Inflammatory macrophage treated with lipopolysaccharide for 1 hour (primary cell): ENCODE measurements around the gene RAB19.
"Not testable (repeated sequence)": the region's sequence is repeated elsewhere in the genome, so short reads cannot be mapped to it uniquely, and the experiment has no call there.

Source experiments
- DNase-seq, 2 donors: peaks; one replicate each; pipeline ENCODE4 v3.0.0-alpha.2; 2020 to 2022

RAB19 gene

DNA sequence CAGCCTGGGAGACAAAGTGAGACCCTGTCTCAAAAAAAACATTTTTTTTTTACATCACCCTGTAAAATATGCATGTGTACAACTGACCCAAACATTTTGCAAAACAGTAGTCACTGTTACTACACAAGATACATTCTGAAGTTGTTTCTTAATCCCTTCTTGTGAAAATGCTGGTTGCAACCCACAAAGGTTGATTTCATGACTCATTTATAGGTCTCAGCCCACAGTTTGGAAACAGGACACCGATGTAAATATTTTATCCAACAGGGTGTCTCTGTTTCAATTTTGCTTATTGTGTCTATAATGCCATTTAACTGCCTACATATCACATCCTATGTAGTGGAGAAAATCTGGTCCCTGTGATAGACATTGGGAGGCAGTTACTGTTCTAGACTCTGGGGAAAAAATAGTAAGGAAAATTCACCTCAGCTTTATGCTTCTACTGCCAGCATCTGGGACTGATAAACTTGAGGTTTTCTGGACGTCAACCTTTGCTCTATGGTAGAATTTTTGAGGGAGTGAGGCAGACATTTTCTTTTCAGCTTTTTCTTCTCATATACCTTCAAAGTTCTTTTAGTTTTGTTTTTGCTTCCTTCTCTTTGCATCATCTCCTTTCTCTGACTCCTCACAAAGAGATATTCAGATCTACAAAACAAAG lies 1.6 kb upstream of the RAB19 start:
- DNase-seq, result peak; percentile 37 to 42

DNA sequence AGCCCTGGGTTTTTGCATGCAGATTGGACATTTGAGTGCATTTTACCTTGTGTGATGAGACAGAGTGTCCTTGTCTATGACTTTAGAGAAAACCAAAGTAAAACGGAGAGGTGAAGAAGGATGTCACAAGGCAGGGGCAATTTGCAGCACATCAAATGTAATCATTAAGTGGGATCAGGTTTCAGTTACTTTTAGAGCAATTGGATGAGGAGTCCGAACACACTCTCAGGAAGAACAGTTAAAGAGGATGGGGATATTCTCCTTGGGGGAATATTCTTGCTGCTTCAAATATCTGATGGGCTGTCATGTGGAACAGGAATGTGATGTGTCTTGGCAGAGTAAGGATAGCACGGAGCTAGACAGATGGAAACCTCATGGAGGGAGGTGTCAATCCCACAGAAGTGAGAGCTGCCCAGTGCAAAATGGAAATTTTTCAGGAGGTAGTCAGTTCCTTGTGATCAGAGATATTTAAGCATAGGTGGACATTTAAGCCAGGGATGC lies 757 bp downstream of the RAB19 start:
- no peak for DNase-seq

DNA sequence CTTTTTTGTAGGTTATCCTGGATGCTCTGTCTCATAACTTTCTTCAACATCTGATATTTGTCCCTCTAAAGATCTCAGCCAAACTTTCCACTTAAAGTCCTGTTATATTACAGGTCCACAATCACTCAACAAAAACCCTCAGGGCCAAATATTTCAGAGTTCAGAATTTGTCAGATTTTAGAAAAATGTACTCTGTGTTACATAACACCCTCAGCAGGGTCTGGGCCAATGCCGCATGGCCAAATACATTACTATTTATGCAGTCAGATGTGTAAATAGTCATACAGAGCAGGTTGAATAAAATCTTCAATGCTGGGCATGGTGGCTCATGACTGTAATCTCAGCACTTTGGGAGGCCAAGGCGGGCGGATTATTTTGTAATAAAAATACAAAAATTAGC lies 11.5 kb downstream of the RAB19 start:
- DNase-seq, result no peak

DNA sequence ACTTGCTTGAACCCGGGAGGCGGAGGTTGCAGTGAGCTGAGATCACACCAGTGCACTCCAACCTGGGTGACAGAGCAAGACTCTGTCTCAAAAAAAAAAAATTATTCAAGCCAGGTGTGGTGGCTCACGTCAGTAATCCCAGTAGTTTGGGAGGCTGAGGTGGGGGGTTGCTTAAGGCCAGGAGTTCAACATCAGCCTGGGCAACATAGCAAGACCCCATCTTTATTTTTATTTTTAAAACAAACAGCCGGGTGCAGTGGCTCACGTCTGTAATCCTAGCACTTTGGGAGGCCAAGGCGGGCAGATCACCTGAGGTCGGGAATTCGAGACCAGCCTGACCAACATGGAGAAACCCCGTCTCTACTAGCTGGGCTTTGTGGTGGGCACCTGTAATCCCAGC lies 12.0 kb downstream of the RAB19 start:
- DNase-seq, result not testable (repeated sequence)

DNA sequence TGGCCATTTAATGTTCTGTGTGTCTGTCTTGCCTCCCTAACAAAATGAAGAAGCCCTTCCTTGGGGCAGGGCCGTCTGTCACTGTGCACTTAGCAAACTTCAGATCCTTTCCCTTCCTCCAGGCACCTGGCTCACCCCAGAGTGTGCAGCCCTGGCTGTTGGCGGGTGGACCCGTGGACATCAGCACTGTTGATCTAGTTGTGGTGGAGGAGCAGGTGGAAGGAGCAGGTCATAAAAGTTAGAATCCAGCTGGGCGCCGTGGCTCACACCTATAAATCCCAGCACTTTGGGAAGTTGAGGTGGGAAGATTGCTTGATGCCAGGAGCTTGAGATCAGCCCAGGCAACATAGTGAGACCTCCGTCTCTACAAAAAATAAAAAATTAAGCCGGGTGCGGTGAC lies 12.7 kb downstream of the RAB19 start:
- DNase-seq, result no peak

DNA sequence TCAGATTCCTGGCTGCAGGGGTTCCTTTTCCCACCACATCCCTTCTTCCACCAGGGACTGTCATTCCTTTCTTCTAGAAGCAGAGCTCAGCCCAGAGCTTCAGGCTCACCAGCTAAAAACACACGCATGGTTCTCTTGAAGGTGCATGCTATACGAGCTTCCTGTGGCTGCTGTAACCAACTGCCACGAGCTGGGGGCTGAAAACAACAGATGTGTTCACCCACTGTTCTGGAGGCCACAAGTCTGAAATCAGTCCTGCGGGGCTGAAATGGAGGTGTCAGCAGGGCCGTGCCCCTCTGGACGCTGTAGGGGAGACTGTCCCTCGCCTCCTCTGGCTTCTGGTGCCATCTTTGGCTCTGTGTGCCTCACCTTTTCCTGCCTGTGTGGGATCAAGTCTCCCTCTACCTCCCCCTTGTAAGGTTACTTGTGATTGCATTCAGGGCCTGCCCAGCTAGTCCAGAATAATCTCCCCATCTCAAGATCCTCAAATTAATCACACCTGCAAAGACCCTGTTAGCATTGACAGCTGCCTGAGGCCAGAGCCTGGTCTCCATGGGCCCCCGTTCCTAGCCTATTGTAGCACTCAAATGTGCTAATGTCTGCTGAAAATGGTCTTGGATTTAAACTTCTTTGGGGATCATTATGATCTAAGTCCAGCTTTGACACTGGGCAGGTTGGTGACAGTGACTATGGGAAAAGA lies 13.7 kb downstream of the RAB19 start:
- no peak for DNase-seq

DNA sequence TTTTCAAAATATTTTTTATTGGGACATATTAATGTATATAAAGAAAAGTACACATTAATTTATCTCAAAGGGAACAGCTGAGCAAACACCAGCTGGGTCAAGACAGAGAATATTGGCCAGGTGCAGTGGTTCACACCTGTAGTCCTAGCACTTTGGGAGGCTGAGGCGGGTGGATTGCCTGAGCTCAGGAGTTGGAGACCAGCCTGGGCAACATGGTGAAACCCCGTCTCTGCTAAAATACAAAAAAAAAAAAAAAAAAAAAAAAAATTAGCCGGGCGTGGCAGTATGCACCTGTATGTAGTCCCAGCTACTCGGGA lies 14.3 kb downstream of the RAB19 start:
- not testable (repeated sequence) for DNase-seq

DNA sequence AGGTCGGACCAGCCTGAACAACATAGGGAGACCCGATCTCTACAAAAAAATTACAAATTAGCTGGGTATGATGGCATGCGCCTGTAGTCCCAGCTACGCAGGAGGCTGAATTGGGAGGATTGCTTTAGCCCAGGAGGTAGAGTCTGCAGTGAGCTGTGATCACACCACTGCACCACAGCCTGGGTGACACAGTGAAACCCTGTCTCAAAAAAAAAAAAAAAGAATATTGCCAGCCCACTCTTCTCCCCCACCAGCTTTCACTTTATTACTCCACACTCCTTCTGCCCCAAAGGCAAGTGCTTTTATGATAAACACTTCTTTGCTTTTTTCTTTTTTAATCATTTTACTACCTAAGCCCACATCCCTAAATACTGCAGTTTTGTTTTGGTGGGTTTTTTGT lies 14.8 kb downstream of the RAB19 start:
- DNase-seq, result no peak

DNA sequence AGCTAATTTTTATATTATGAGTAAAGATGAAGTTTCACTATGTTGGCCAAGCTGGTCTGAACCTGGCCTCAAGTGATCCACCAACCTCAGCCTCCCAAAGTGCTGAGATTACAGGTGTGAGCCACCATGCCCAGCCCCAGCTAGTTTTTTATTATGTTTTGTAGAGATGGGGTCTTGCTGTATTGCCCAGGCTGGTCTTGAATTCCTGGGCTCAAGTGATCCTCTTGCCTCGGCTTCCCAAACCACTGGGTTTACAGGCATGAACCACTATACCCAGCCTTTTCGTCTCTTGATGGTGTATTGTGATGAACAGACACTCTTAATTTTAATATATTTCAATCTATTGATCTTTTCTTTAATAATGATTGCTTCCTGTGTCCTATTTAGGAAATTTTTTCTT lies 17.7 kb downstream of the RAB19 start:
- no peak for DNase-seq

DNA sequence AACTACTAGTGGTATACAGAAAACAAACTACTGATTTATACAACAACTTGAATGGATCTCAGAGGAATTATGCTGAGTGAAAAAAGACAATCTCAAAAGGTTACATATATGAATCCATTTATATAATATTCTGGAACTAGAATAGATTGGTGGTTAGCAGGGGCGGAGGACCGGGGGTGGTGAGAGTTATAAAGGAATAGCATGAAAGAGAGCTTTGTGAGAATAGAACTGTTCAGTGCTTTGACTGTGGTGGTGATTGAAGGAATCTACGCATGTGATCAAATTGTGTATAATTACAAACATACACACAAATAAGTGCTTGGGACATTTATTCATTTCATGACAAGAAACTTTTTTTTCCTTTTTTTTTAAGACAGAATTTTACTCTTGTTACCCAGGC lies 19.6 kb downstream of the RAB19 start:
- no peak for DNase-seq

DNA sequence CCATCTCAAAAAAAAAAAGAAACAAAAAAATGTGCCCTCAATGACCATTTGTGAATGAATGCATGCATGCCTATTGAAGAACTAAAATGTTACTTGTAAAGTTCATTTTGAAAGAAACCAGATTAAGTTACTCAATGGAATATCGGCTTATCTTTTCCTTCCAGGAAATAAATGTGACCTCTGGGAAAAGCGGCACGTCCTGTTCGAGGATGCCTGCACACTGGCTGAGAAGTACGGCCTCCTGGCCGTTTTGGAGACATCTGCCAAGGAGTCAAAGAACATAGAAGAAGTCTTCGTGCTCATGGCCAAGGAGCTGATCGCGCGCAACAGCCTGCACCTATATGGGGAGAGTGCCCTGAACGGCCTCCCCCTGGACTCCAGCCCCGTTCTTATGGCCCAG lies 21.9 kb downstream of the RAB19 start:
- DNase-seq, result no peak

DNA sequence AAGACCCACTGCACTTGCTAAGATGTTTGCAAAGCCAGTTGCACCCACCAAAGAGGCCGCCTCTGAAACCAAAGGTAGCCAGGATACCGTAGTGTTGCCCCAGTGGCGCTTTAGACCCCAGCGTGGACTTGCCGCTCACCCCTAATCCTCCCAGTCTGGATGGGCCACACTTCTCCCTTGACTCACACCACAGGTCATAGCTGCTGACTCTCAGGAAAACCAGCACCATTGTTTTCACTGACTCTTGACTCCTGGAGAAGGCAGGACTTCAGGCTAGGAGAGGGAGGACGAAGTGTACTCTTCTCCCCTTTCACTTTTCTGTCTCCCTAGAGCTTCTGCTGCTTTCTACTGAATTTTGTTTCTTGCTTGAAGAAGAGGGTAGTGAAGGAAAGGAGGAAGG lies 22.3 kb downstream of the RAB19 start:
- no peak for DNase-seq

DNA sequence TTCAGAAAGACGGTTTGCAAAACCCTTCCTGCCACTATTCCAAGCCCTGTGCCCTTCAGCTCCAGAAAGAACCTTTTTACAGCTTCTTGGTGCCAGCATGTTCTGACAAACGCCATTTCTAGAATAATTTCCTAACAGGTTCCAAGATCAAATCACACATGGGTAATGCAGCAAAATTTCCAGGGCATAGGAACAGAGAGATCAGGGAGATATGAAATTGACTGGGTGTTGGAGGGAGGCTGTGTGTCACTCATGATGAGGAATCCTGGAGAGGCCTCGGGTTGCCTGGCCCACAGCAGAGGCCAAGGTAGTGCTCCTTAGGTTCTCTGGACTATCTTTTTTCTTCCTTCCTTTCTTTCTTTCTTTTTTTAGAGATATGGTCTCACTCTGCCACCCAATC lies 29.5 kb downstream of the RAB19 start:
- DNase-seq, result no peak

DNA sequence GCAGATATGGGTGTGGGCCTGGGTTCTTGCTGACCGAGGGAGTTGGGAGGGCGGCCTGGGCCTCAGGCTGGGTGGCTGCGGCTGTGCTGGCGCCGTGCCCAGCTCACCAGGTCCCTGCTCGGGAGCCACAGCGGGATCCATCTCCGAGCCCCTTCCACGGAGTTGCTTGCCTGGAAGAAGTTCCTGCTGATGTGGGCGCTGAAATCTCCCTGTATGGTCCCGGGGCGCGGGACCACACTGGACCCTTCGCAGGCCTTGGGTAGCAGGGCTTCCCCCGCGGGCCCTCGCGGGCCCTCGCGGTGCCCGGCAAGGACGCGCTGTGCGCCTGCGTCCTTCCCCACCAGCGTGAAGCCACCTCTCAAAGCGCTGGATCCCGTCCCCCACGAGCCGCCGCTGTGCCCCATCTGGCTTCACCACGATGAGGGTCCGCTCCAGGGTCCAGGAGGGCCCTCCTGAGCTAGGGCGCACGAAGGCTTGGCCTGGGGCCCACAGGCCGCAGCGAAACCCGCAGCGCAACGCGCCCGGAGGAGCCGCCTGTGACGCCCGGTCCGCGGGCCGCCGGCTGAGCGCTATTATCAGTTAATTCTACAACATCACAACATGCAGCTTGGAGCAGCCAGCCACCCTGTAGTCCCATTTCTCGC lies 31.5 kb downstream of the RAB19 start:
- no peak for DNase-seq

DNA sequence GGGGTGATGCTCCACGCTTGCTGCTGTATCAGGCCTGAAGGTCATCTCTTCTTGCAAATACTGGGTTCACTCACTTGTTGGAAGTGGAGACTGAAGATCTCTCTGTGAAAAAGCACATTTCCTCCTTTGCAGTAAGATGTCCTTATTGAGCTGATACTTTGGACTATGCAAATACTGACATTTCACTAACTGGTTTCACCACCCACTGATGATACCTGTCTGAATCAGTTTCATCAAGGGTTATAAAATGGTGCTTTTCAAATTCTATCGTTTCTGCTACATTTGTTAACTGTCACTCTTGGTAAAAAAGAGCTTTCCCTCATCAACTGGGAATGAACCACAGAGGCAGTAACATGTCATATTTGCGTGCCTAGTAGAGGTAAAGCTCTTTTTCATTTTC lies 35.5 kb downstream of the RAB19 start:
- DNase-seq, result no peak

DNA sequence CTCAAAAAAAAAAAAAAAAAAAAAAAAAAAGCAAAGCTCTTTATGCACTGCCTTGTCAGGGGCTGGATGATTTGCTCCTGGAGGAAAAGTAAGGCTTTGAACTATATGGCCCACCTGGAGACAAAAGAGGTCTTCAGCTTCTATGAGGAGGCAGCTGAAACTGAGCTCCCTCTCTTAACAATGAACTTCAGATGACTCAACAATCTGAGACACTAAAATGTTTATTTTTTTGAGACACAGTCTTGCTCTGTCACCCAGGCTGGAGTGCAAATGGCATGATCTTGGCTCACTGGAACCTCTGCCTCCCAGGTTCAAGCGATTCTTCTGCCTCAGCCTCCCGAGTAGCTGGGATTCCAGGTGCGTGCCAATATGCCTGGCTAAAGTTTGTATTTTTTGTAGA lies 36.7 kb downstream of the RAB19 start:
- no peak for DNase-seq

DNA sequence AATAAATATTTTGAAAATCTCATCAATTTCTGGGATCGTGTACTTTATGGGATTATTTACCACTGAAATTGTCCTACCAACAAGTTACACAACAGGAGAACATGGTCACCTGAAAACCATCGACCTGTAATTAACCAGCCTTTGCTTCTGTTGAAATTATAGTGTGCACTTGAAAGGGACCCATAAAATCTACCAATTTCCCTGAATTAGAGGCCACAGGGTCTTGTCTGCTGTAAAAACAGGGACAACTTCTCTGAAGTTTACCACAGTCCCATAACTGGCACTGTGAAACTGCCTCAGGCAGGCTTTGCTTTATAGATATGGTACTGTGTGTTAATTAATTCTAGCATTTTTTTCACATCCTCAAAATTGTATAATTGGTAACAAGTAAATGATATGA lies 37.7 kb downstream of the RAB19 start:
- no peak for DNase-seq

DNA sequence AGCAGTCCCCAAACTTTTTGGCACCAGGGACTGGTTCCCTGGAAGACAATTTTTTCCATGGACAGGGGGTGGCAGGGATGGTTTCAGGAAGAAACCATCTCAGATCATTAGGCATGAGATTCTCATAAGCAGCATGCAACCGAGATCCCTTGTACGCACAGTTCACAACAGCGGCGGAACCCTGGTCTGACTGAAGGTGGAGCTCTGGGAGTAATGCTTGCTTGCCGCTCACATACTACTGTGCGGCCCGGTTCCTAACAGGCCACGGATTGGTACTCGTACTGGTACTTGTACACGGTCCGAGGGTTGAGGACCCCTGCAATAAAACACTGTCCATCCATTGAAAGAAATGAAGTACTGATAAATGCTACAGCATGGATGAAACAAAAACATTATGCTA lies 42.6 kb downstream of the RAB19 start:
- DNase-seq, result no peak

DNA sequence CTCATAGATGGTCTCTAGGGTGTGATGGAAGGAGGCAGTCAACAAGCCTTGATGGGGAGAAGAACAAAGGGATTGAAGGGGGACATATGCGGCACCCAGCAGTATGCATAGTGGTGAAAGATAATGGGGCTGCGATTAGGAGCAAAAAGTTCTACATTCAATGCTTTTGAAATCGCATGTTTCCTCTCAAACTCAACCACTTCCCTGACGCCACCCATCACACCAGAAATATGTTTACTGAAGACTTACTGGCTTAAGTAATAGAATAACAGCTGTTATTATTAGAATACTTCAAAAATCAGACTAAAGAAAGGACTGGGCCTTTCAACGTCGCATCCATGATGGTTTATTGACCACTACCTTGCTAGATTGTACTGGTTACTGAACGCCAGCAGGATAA lies 44.0 kb downstream of the RAB19 start:
- DNase-seq, result peak in 1 of 2 donors; percentile 7

DNA sequence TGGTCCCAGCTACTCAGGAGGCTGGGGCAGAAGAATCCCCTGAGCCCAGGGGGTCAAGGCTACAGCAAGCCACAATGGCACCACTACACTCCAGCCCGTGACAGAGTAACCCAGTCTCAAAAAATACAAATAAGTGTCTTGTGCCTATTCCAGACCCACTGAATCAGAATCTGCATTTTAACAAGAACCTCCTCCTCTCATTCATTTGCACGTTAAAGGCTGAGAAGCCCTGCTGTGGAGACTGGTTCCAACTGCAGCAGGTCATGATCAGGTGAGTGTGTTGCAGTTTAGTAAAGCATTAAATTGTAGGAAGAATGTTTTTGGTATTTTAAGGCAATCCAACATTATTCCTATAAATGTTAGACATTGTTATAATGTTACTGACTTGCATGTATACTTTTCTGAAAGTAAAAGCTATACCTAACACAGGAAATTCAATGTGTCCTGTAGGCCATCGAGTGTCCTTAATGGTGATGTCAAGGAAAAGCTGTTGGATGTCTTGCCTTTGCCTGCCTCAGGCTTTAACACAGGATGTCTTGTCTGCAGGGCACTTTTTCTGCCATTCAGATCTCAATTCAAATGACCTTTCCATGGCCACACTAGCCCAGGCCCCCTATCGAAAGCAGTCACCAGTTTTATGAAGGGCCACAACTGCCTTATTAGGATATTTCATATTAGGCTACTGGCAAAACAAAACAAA lies 45.1 kb downstream of the RAB19 start:
- no peak for DNase-seq

DNA sequence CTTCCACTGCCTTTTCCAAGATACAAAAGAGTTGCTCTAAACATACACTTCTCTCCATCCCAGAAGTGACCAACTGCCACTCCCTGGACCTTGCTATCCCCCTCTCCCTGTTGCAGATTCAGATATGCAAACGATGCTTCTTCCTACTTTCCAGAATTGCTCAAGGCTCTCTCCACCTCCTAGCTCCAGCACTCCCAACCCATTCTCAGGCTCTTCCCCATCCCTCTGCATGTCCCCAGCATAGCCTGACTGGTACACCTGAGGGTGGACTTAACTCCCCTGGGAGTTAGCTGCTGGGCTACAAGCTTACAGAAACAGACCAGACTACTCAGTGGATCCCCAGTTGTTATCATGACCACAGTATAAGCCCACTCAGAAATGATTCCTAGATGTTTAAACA lies 47.9 kb downstream of the RAB19 start:
- no peak for DNase-seq

DNA sequence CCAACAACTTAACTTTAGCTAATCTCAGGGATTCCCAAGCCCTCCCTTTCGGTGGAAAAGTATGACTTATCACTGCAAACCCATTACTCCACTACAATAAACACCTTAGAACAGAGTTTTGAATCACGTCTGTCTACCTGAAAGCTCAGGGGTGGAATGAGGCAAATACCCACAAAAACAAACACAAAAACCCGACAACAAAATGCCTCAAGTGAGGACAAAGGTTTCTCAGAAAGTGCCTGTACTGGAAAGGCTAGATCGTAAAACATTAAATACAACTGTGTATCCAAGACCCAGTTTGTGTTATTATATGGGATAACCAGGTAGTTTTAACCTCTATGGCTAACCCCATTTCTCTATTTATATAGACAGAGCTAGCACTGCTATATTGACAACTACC lies 49.4 kb downstream of the RAB19 start:
- DNase-seq, result no peak

DNA sequence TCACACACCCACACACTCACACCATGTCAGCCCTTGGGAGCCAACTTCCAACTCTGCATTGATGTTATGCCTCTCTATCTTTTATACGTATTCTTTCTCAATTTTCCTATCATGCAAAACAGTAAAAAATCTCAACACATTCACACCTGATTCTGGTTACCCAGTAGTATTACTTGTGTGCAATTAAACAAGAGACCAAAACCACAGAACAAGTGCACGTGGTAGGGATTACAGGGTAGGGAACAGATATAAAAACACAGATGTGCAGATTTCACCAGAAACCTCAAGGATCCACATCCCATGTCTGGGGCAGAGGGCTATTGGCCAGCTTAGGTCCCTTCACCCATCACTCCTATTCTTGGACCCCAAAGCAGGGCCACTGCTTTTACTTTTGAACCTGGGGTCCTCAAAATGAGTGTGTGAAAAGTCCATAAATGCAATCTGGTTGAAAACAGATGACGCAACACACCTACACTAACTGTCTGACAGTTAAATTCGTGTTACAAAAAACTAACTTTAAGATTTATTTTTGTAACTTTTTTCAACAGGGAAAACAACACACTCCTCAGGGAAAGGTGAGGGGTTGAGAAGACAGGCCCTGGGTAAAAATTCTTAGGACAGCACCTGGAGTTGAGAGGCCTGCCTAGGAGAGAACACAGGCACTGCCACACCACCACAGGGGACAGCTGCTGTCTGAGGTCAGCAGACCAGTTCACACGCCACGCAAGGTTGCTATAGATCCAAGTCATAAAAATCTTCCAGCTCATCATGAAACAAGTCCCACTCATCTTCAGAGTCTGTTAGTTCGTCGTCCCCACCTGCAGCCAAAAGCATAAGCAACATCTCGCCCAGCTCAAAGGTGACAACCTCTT lies 50.2 kb downstream of the RAB19 start:
- not testable (repeated sequence) for DNase-seq
